EH (cell line): Measurements from ENCODE around the gene DNAH7.

ENCODE experiments used
- DNase-seq: peaks from one replicate; pipeline ENCODE4 v3.0.0-alpha.2; 2015; ENCODE audit warnings: low read depth

DNAH7 gene

GRCh38 chr2:196077821-196078220 lies 9.2 kb upstream of the DNAH7 start:
- peak; percentile 75 for DNase-seq

- DNase-seq = no peak
Measured at GRCh38 chr2:196076778-196077568, 8.3 kb upstream of the DNAH7 start.

- peak; percentile 69 for DNase-seq
Measured at GRCh38 chr2:196075196-196075595, 6.6 kb upstream of the DNAH7 start.

GRCh38 chr2:196074631-196075030 lies 6.0 kb upstream of the DNAH7 start:
- DNase-seq = no peak

- no peak for DNase-seq
Measured at GRCh38 chr2:196073521-196073920, 4.9 kb upstream of the DNAH7 start.

GRCh38 chr2:196067088-196067382 lies 1.6 kb downstream of the DNAH7 start:
- DNase-seq = no peak

GRCh38 chr2:196066291-196067087 lies 2.1 kb downstream of the DNAH7 start:
- peak; percentile 43 for DNase-seq

- no peak for DNase-seq
Measured at GRCh38 chr2:196063773-196064172, 4.9 kb downstream of the DNAH7 start.

- DNase-seq = no peak
Measured at GRCh38 chr2:196059491-196059960, 9.1 kb downstream of the DNAH7 start.

- DNase-seq = no peak
Measured at GRCh38 chr2:196054631-196055030, 14.0 kb downstream of the DNAH7 start.

- DNase-seq = peak; percentile 43
Measured at GRCh38 chr2:196046123-196046917, 22.3 kb downstream of the DNAH7 start.

GRCh38 chr2:196041786-196042185 lies 26.9 kb downstream of the DNAH7 start:
- DNase-seq = no peak

- no peak for DNase-seq
Measured at GRCh38 chr2:196040218-196040617, 28.4 kb downstream of the DNAH7 start.

GRCh38 chr2:196036442-196036841 lies 32.2 kb downstream of the DNAH7 start:
- no peak for DNase-seq

GRCh38 chr2:196018037-196018436 lies 50.6 kb downstream of the DNAH7 start:
- DNase-seq = no peak

GRCh38 chr2:196012314-196012713 lies 56.3 kb downstream of the DNAH7 start:
- no peak for DNase-seq

- no peak for DNase-seq
Measured at GRCh38 chr2:196000551-196000950, 68.1 kb downstream of the DNAH7 start.

- no peak for DNase-seq
Measured at GRCh38 chr2:195998070-195998469, 70.6 kb downstream of the DNAH7 start.

- no peak for DNase-seq
Measured at GRCh38 chr2:195995499-195995898, 73.1 kb downstream of the DNAH7 start.

- no peak for DNase-seq
Measured at GRCh38 chr2:195993623-195994022, 75.0 kb downstream of the DNAH7 start.

- DNase-seq = no peak
Measured at GRCh38 chr2:195985741-195986140, 82.9 kb downstream of the DNAH7 start.

GRCh38 chr2:195984923-195985726 lies 83.5 kb downstream of the DNAH7 start:
- peak; percentile 12 for DNase-seq
